Prostate gland (tissue), 2 donors: ENCODE measurements around the gene NKAIN4. TPM values are rescaled to one million over a fixed set of nuclear protein-coding genes. Genes with fewer than 3 reads are reported as not detected.

Experiments
- DNase-seq: peaks from one replicate; pipeline ENCODE4 v3.0.0-alpha.2; 2019; ENCODE audit warnings: low spot score
- H3K27ac ChIP-seq, 2 donors: fragments of 200-600 bp; sonication (generic); 2 replicates each; pipeline ENCODE4 v1.5.1; 2017 to 2019
- H3K27me3 ChIP-seq: fragments of 200-600 bp; sonication (generic); replicated peaks from 2 replicates; pipeline ENCODE4 v1.5.1; 2019; ENCODE audit not compliant: insufficient read depth
- H3K36me3 ChIP-seq, 2 donors: fragments of 200-600 bp; sonication (generic); 1 replicate in 1 of 2; 2 replicates in 1 of 2; pipeline versions ENCODE4 v1.5.1 to v1.8.1; 2017 to 2019
- H3K4me1 ChIP-seq: fragments of 200-600 bp; sonication (generic); replicated peaks from 2 replicates; pipeline ENCODE4 v1.5.1; 2019
- H3K4me3 ChIP-seq, 2 donors: fragments of 200-600 bp; sonication (generic); 2 replicates each; pipeline ENCODE4 v1.5.1; 2017 to 2019
- H3K9me3 ChIP-seq: fragments of 200-600 bp; sonication (generic); 2 replicates; pipeline ENCODE4 v1.5.1; 2017
- CTCF ChIP-seq, 4 experiments: fragments of 200-600 bp in 2 of 4; fragments of 450-650 bp in 2 of 4; sonication (generic) in 2 of 4; IDR thresholded peaks; 1 replicate in 3 of 4; 2 replicates in 1 of 4; pipeline ENCODE4 v1.5.1; 2016 to 2019; ENCODE audit warnings: antibody characterized with exemption in 4 of 4, mild to moderate bottlenecking in 2 of 4, moderate library complexity in 2 of 4
- POLR2A ChIP-seq: fragments of 450-650 bp; IDR thresholded peaks from one replicate; pipeline ENCODE4 v1.6.1; 2016; ENCODE audit warnings: antibody characterized with exemption, mild to moderate bottlenecking
- POLR2AphosphoS5 ChIP-seq: sonication (generic); formaldehyde crosslinking; IDR thresholded peaks from one replicate; pipeline ENCODE4 v1.6.1; 2017; ENCODE audit warnings: antibody characterized with exemption
- WGBS: methylation state at CpG from one replicate; pipeline ENCODE4 v1.1.5; 2018; 5-methylcytosine and 5-hydroxymethylcytosine counted together
- intact Hi-C: fragments of 100-400 bp; cut with DNase I; formaldehyde crosslinking; loops from one replicate; pipeline ENCODE4 v1.14.2; 2022
- total RNA-seq, 2 donors: library from RNA; depleted of rRNA; stranded (reverse); fragments of >200 nt; gene quantifications; one replicate each; pipeline ENCODE4 v1.1.0, GENCODE V29; 2016

NKAIN4 gene
- total RNA-seq, 2 donors from 2014 or later, result 1.2 TPM; not detected in 1

DNA sequence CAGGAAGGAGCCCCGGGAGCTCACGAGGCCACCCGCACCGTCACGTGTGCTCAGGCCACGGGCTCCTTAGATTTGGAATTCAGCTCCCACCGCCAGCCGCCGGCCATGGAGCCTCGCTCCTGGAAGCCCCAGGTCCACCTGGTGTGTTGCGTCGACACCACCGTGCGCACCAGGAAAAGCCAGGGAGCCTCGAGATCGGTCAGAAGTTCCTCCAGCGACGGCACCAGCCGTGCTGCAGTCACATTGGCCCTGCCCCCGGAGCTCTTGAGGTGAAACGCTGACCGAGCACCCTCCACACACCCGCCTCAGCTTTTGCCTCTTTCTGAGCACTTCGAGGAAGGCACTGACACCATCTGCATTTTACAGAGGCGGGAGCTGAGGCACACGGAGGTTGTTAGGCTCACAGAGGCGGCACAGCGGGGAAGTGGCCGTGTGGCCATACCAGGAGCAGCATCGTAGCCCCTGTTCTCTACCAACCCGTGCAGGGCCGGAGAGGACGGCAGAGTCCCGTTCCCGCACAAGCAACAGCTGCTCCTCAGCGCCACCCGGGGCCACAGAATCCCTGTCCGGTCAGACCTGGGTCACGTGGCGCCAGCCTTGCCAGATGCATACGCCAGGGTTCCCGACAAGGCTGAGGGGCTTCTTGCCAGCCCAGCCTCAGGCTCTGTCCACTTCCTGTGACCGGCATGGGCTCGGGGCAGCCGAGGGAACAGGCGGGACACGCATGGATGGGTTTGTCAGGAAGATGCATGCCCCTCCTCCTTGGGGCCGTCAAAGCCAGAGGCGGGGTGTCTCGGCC is 7.6 kb downstream of the NKAIN4 start:
- TF ChIP-seq POLR2A (no peak), POLR2AphosphoS5 (no peak), CTCF (IDR thresholded peaks at IDR 0.05) (no peak)
- no peaks in the 10 kb centered on the region for H3K4me1 ChIP-seq
- H3K4me3 ChIP-seq, result no peak overlapping the region
- H3K27ac ChIP-seq, result no peak overlapping the region
- no peaks in the 10 kb centered on the region for H3K9me3 ChIP-seq
- 47% methylated on average over 46 of the region's 50 CpGs for WGBS
- H3K27me3 ChIP-seq, result peaks cover 12% of the 10 kb centered on the region
- DNase-seq, result no peak
- no peaks in the 10 kb centered on the region for H3K36me3 ChIP-seq
- intact Hi-C loops, result no loop called here

DNA sequence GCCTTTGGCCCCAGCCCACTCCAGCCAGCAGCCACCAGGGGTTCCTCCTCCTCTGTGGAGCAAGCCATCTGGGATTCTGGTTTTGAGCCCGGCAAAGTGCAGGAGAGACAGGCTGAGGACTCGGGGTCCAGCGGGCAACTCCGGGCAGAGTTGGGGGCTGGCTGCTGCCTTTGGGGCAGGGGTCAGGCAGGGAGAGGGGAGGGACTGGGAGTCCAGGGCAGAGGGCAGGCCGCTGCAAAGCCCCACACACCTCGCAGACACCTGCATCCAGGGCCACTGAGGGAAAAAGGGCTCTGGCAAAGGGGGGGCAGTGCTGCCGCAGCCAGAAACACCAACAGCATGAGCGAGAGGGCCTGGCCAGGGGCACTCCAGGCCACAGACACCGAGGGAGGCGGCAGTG is 9.8 kb downstream of the NKAIN4 start:
- H3K4me1 ChIP-seq, result no peaks in the 10 kb centered on the region
- peaks cover 12% of the 10 kb centered on the region for H3K27me3 ChIP-seq
- H3K9me3 ChIP-seq, result no peaks in the 10 kb centered on the region
- H3K27ac ChIP-seq, result no peak overlapping the region
- DNase-seq, result no peak
- intact Hi-C loops, result no loop called here
- no peaks in the 10 kb centered on the region for H3K36me3 ChIP-seq
- no peak overlapping the region for H3K4me3 ChIP-seq
- no peak for TF ChIP-seq CTCF (IDR thresholded peaks at IDR 0.05)
- no peak for TF ChIP-seq POLR2A
- no peak for TF ChIP-seq POLR2AphosphoS5
- 81% methylated on average over 4 of the region's 10 CpGs for WGBS

GRCh38 chr20:63243604-63244247 is 10.5 kb downstream of the NKAIN4 start:
- H3K4me3 ChIP-seq, result no peak overlapping the region
- H3K9me3 ChIP-seq, result no peaks in the 10 kb centered on the region
- no peaks in the 10 kb centered on the region for H3K4me1 ChIP-seq
- peaks cover 8% of the 10 kb centered on the region for H3K27me3 ChIP-seq
- 87% methylated on average over 24 of the region's 25 CpGs for WGBS
- TF ChIP-seq POLR2AphosphoS5 (no peak), POLR2A (no peak), CTCF (IDR thresholded peaks at IDR 0.05) (no peak)
- no peak overlapping the region for H3K27ac ChIP-seq
- intact Hi-C loops, result no loop called here
- no peaks in the 10 kb centered on the region for H3K36me3 ChIP-seq
- DNase-seq, result no peak

DNA sequence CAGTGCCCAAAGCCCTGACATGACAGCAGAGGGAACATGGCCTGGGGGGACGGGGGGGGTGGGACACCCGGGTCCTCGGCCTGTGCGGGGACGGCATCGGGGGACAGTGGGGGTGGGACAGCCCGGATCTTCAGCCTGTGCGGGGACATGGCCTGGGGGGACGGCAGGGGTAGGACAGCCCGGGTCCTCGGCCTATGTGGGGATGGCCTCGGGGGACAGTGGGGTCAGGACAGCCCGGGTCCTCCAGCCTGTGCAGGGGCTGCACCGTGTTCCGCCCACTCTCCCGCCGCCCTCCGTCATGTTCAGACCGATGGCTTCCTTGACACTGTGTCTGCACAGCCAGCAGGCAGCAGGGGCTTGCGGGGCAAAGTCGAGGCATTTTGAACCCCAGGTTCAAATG is 11.5 kb downstream of the NKAIN4 start:
- 90% methylated on average over 20 of the region's 21 CpGs for WGBS
- Histone ChIP-seq H3K4me1 (no peaks in the 10 kb centered on the region), H3K9me3 (no peaks in the 10 kb centered on the region), H3K4me3 (no peak overlapping the region), H3K27ac (no peak overlapping the region), H3K36me3 (no peaks in the 10 kb centered on the region), H3K27me3 (peaks cover 6% of the 10 kb centered on the region)
- no peak for DNase-seq
- TF ChIP-seq POLR2A (no peak), POLR2AphosphoS5 (no peak), CTCF (IDR thresholded peaks at IDR 0.05) (no peak)
- intact Hi-C loops, result no loop called here

- no peak overlapping the region for H3K27ac ChIP-seq
- intact Hi-C loops, result no loop called here
- no peaks in the 10 kb centered on the region for H3K4me1 ChIP-seq
- H3K36me3 ChIP-seq, result no peaks in the 10 kb centered on the region
- no peak for DNase-seq
- H3K27me3 ChIP-seq, result no peaks in the 10 kb centered on the region
- no peak overlapping the region for H3K4me3 ChIP-seq
- H3K9me3 ChIP-seq, result no peaks in the 10 kb centered on the region
- TF ChIP-seq POLR2AphosphoS5 (no peak), CTCF (IDR thresholded peaks at IDR 0.05) (no peak), POLR2A (no peak)
- 49% methylated on average over 10 of the region's 11 CpGs for WGBS
Observed at GRCh38 chr20:63241272-63241671, 13.0 kb downstream of the NKAIN4 start.
